GM19099 (cell line): Measurements from ENCODE around the gene ARL11.

Experiments
- POLR2A ChIP-seq: IDR thresholded peaks from 3 replicates; pipeline ENCODE4 v1.6.1; 2011; ENCODE audit warnings: low read depth; ENCODE audit not compliant: insufficient read length; ENCODE audit errors: extremely low read depth

ARL11 gene

DNA sequence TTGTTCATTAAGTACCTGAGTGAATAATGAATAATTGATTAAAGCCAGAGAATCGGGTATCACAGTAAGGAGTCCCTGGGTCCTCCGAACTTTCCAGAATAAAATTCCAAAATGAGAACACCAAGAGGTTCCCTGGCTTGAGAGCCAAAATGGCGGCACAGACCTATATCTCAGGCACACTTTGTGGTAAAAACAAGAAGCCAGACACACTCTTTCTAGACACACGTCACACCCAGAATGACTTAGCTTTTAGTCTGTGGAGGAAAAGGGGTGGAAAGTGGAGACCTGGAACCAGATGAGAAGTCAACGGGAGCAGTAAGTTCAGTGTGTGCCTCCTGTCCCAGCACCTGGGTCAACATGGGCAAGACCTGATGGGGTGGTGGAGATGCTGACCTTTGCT is 8.4 kb downstream of the ARL11 start:
- no peak for TF ChIP-seq POLR2A

DNA sequence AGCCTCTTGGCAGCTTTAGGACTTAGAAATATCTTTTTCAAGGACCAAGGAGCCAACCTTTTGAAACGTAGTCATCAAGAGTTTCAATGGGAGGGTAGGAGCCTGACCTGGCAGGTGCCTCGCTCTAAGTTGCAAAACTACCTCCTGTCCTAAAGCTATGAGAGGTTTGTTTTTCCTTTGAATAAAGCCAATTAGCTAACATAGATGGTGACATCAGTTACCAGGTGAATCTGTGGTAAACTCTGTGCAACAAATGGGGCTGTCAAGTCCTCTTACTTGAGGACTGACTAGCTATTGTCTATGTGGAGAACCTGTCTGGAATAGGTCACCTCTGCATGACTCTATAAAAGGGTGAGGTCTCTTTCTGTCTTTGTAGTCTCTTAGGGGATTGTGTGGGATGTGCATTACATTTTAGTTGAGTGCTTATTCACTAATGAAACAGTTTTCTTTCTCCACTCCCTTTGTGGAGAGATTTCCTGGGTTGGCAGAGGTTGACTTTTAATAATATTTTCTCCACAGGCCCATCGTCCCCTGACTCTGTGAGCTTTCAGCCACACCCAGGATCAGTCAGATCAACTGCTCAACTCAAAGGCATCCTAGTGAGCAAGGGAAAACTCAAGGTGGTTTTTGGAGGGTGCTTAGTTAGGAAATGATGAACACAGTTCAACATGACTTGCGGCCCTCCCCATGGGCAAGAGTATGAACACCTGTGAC is 9.9 kb downstream of the ARL11 start:
- no peak for TF ChIP-seq POLR2A

DNA sequence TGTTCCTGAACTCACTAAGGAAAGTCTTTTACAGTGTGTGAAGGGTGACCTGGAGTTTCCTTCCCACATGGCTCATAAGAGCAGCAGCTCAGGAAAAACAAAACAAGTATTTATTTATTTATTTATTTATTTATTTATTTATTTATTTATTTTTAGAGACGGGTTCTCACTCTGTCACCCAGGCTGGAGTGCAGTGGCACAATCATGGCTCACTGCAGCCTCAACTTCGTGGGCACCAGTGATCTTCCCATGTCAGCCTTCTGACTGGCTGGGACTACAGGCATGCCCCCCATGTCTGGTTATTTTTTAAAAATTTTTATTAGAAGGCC is 10.4 kb downstream of the ARL11 start:
- no peak for TF ChIP-seq POLR2A

DNA sequence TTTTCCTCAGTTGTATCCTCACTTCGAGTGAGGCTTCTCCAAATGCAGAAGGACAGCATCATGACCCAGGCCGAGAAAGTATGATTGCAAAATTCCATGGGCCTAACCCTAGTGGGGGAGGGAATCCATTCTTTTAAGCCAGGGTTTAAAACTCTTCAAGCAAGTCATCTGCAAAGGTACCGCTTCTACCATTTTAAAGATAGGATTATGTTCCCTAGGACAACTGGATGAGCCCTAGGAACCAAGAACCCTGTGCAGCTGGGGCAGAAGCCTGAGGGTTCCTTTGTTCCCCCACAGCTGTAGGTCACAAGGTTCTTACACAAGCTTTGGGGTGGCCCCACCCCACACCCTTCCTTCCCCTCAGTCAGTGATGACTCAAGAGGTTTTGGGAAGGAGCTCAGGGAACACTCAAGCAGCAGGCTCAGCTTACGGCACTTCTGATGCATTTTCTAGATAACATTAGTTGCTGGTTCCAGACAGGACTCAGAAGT is 13.5 kb downstream of the ARL11 start:
- no peak for TF ChIP-seq POLR2A

DNA sequence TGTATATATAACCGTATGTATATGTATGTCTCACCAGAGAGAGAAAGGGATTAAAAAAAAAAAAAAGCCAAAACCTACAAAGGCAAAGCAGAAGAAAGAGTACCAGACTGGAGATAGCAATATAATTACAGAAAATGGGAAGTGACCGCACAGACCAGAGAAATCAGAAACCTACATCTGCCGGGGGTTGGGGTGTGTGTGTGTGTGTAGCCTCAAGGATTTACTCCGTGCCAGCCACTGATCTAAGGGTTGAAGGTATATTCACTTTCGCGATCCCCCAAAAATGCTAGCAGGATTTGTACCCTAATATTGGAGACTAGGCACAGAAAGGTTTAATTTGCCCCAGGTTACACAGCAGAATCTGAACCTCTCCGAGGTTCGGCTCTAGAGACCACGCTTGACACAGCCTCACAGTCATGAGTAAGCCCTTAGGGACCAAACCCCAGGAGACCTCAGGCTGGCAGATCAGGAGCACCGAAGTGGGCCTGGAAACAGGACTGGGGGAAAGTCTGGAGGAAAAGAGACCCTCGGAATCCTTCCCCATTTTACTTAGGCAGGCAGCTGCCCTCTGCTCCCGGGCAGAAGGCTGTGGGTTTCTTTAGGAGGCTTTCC is 14.8 kb downstream of the ARL11 start:
- no peak for TF ChIP-seq POLR2A

DNA sequence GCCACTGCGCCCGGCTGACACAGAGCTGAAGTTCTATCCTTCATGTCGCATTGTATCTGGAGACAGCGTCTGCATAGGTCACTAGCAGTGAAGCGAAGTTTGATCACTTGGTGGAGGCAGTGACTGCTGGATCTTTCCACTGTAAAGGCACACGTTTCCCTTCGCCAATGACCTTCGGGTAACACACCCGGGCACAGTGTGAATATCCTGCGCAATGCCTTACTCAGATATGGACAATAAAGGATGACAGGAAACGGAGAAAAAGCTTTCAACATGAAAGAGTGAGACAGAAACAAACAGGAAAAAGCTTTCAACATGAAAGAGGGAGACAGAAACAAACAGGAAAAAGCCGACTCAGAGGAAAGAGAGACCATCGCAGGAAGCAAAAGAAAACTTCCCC is 17.1 kb downstream of the ARL11 start:
- TF ChIP-seq POLR2A: no peak

DNA sequence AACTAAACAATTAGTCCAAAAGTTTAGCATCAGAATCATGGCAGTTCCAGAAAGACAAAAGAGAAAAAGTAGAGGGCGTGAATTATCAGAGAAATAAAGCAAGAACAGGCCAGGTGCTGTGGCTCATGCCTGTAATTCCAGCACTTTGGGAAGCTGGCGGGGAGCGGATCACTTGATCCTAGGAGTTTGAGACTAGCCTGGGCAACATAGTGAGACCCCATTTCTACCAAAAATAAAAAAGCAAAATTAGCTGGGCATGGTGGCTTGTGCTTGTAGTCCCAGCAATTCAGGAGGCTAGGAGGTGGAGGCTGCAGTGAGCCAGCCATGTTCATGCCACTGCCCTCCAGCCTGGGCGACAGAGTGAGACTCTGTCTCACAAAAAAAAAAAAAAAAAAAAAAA is 18.4 kb downstream of the ARL11 start:
- TF ChIP-seq POLR2A: no peak

DNA sequence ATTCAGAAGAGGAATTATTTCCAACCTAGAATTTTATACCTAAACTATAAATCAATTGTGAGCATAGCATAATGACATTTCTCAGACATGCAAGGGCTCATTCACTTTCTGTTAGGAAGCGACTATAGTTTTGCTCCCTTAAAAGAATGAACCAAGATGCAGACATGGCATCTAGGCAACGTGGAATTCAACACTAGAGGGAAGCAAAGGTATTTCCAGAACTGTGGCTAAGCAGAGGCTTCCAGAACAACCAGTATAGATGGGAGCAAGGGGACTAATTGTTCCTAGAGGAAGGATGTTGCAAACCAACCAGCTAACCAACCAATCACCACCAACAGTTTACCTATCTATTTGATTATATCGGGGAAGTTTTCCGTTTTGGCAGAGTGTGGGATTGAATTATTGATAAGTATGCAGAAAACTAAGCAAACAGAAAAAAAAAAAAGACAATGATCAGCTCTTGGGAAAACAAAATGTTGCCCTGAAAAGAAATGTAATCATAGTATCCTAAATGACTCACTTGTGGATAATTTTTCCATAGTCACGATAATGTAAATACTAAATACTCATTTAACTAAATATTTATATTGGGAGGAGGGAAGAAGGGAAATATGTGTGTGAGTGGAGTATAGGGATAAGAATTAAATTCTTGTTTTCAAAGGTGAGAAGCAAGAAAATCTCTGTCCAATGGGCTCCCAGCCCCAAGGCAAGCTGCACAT is 21.1 kb downstream of the ARL11 start:
- TF ChIP-seq POLR2A: no peak

DNA sequence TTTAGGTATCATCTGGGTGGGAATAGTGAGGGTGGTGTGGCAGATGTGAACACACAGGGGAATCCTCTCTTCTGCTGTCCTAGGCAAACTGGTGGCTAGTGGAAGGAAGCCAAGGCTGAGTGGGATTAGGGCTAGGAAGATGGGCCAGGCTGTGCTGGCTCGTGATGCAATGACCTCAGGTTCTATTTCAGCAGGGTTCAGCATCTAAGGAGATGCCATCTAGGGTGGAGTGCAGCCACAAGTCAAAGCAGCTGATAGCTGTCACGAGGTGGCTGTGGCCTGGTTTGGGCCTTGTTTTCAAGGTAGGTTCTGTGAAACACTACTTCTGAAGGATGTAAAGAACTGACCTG is 21.6 kb downstream of the ARL11 start:
- TF ChIP-seq POLR2A: no peak

DNA sequence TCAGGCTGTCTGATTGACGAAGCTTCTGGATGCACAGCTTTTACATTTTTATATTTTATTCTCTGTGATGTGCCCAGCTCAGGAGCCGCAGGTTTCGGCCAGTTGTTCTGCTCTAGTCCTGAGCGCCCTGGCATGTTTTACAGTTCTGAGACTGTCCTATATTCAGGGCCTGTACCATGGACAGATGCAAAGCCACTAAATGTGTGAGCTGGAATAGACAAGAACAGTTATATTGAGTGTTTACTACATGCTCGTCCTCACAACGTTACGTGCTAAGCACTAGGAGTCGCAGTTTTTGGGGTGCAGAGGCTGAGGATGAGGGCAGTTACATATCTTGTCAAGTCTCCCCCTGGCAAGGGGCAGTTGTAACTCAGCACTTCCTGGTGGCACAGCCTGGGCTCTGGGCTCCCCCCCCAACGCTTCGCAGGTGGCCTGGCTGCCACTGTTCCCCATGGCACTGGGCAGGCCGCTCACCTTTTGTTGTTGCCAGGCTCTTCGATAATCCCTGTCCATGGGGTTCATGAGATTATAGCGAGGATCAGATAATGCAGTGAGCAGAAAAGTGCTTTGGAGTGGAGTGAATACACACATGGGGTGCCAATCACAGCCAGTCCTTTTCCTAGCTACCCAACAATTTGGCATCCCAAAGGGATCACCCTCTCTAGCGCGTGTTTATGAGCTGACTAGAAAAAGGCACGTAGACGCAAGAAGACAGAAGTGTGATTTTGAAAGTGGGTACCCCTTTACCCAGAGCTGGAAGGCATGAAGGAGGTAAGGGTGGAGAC is 23.5 kb downstream of the ARL11 start:
- no peak for TF ChIP-seq POLR2A

DNA sequence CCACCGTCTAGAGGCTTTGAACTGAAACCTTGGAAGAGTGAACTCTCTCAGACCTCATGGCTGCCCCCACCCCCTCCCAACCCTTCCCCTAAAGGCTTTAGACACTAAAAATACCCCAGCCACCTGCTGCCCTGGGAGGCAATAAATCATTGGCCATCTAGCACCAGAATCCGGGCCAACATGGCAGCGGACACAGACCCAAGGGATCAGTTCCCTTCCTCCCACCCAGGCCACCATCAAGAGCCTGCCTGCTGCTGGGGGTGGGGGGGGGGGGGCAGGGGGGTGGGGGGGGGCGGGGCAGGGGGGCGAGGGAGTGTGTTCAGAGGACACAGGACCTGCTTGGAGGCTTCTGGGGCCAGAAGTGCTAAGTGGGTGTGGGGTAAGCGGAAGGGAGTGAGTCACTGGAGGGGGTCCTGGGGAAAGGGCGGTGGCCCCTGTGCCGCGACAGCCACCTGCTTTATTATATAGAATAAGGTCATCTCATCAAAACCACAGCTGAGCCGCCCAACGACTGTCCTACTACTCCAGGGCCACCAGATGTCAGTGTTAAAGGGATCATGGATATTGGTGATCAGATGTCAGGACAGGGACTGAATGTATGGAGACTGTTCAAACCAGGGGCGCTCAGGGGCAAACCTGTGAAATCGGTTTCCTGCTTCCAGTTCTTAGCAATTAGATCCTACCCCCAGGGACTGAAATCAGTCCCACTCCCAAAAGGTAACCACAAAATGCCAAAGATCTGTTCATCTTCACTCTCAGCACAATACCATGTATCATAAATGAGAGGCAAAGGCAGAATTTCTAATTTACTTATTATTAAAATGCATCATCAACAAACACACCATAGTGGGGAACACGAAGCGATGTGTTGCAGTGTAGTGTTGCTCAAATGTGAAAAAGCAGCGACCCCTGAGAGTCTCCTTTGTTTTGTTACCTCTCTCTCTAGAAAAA is 24.3 kb downstream of the ARL11 start:
- TF ChIP-seq POLR2A: no peak

DNA sequence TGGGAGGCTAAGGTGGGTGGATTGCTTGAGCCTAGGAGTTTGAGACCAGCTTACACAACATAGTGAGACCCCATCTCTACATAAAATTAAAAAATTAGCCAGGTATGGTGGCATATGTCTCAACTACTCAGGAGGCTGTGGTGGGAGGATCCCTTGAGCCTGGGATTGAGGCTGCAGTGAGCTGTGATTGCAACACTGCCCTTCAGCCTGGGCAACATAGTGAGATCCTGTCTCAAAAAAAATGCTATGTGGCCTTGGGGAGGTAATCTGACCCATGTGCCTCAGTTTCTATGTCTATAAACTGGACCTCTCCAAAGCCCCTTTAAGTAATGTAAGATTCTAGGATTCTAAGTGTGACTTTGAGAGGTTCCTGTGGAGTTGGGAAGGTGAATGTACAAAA is 25.2 kb downstream of the ARL11 start:
- TF ChIP-seq POLR2A: no peak

DNA sequence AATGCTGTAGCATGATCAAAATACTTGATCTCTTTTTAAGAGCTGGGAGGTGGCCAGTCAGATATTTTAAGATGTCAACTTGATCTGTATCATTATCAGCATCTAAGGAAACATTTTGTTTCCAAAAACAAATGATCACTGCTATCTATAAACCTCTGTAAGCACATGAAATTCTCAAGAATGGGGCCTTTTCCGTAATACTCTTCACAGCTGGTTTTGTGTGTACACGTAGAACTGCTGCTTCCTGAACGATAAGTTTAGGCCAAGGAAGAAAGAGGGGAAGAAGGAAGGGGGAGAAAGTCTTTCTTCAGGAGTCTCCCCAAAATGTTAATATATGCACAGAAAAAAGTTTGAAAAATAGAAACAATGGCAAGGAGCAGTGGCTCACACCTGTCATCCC is 25.7 kb downstream of the ARL11 start:
- no peak for TF ChIP-seq POLR2A

DNA sequence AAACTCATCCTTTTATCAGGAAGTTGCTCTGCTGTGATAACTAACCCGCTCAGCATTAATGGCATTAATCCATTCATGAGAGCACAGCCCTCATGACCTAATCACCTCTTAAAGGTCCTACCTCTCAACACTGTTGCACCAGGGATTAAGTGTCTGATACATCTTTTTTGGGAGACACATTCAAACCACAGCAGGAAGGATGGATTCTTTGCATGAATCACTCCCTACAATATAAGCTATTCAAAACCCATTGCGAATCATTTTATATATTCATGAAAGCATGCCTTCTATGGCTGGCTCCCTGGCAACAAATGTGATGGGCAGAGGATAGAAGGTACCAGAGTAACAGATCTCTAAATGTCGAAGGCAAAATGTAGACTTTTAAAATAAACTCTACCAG is 27.6 kb downstream of the ARL11 start:
- TF ChIP-seq POLR2A: no peak

DNA sequence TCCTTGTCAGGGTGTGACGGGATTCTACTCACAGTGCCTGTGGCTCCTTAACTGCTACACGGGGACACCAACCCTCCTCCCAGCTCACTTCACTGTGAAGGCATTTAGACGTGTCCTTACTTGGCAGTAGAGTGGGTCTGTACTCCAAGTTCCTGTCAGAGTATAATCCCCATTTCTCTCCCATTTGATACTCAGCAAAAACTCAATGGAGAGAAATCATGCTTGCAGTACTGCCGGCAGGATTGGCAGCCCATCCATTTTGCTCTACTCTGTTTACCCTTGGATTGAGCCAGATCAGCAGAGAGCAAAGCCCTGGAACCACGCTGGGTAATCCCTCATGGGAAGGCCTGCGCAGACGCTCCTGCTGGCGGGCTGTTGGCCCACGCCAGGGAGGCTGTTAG is 28.9 kb downstream of the ARL11 start:
- TF ChIP-seq POLR2A: no peak

DNA sequence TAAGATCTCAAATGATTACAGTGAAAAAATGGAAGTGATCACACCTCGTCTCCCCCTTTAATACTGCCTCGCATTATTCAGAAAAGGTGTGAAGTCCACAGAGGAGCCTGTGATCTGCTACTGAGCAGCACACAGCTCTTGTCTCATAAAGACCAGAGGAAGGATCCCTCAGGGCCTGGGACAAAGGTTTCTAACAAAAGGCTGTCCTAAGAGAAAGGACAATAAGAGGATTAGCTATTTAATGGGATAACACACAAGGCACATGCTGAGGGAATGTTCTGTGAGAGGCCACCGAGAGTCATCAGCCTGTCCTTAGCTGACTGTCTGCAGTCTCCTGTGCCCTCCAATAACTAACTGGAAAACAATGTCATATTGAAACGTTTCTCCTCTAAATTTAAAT is 36.3 kb downstream of the ARL11 start:
- TF ChIP-seq POLR2A: no peak
